Mammary epithelial cell (primary cell): ENCODE measurements around the gene CNTROB.

Source experiments
- CTCF ChIP-seq, 2 donors: IDR thresholded peaks in 1 of 2; conservative IDR thresholded peaks in 1 of 2; 2 replicates each; pipeline ENCODE4 v1.5.1; 2011 to 2012; ENCODE audit warnings: inconsistent platforms in 2 of 2, low read length in 2 of 2, mild to moderate bottlenecking in 2 of 2, control low read depth in 1 of 2, low read depth in 1 of 2; ENCODE audit not compliant: insufficient read depth in 1 of 2; ENCODE audit errors: extremely low read depth in 1 of 2
- EZH2 ChIP-seq: IDR thresholded peaks from 2 replicates; pipeline ENCODE4 v1.6.1; 2012; ENCODE audit warnings: low read length, inconsistent platforms, borderline replicate concordance

- TF ChIP-seq CTCF (conservative IDR thresholded peaks at IDR 0.05 in 1 of 2, IDR thresholded peaks at IDR 0.05 in 1 of 2; ENCODE audit: extremely low read depth in 1 of 2, insufficient read depth in 1 of 2, low read depth in 1 of 2, low read length in 2 of 2) (no peak), EZH2 (no peak)
Measured at GRCh38 chr17:7969433-7969832, 37.4 kb downstream of the CNTROB start.
